GM10266 (cell line): ENCODE data around the gene STIM1.

Experiments used
- DNase-seq: peaks from one replicate; pipeline ENCODE4 v3.0.0; 2012; ENCODE audit errors: extremely low spot score
- CTCF ChIP-seq: IDR thresholded peaks from 2 replicates; pipeline ENCODE4 v1.5.1; 2012; ENCODE audit warnings: mild to moderate bottlenecking, low read depth; ENCODE audit not compliant: control insufficient read depth, insufficient read depth; ENCODE audit errors: missing control alignments

STIM1 gene

GRCh38 chr11:3906166-3906565, 50.7 kb downstream of the STIM1 start:
- no peak for TF ChIP-seq CTCF
- DNase-seq, result no peak

- DNase-seq, result no peak
- no peak for TF ChIP-seq CTCF
Observed at GRCh38 chr11:3907590-3907989, 52.1 kb downstream of the STIM1 start.

GRCh38 chr11:3909901-3910300, 54.4 kb downstream of the STIM1 start:
- TF ChIP-seq CTCF, result no peak
- no peak for DNase-seq

GRCh38 chr11:3911908-3912505, 56.5 kb downstream of the STIM1 start:
- no peak for TF ChIP-seq CTCF
- no peak for DNase-seq

GRCh38 chr11:3913921-3914320, 58.5 kb downstream of the STIM1 start:
- TF ChIP-seq CTCF, result no peak
- no peak for DNase-seq

- TF ChIP-seq CTCF, result no peak
- DNase-seq, result no peak
Observed at GRCh38 chr11:3914805-3915204, 59.3 kb downstream of the STIM1 start.

GRCh38 chr11:3916962-3917361, 61.5 kb downstream of the STIM1 start:
- DNase-seq, result no peak
- no peak for TF ChIP-seq CTCF
